Nephron (organoid): Measurements from ENCODE around the gene SMIM33.
"Not testable (repeated sequence)": the region's sequence is repeated elsewhere in the genome, so short reads cannot be mapped to it uniquely, and the experiment has no call there.

Experiments used
- H3K27ac Mint-ChIP-seq, 3 experiments: 2 replicates each; pipeline ENCODE4 v1.8.0; 2020; ENCODE audit warnings: mixed read lengths in 3 of 3, mild to moderate bottlenecking in 2 of 3, moderate library complexity in 1 of 3
- H3K27me3 Mint-ChIP-seq: 2 replicates; pipeline ENCODE4 v1.8.0; 2021; ENCODE audit warnings: low read depth, mild to moderate bottlenecking, moderate library complexity, mixed read lengths
- H3K36me3 Mint-ChIP-seq: 2 replicates; pipeline ENCODE4 v1.8.0; 2020; ENCODE audit warnings: low read depth, mixed read lengths
- H3K4me1 Mint-ChIP-seq: 2 replicates; pipeline ENCODE4 v1.8.0; 2020; ENCODE audit warnings: mixed read lengths
- H3K4me3 Mint-ChIP-seq, 3 experiments: 2 replicates each; pipeline ENCODE4 v1.8.0; 2020; ENCODE audit warnings: mild to moderate bottlenecking in 3 of 3, mixed read lengths in 3 of 3, moderate library complexity in 2 of 3
- H3K9me3 Mint-ChIP-seq: 2 replicates; pipeline ENCODE4 v1.8.0; 2020; ENCODE audit warnings: mixed read lengths
- CTCF ChIP-seq, 3 experiments: fragments of 200-600 bp; sonication (generic); IDR thresholded peaks; one replicate each; pipeline ENCODE4 v1.5.0; 2021; ENCODE audit warnings: antibody characterized with exemption in 3 of 3; ENCODE audit not compliant: unreplicated experiment in 3 of 3

Gene SMIM33

GRCh38 chr5:139431706-139432105 is 39.1 kb upstream of the SMIM33 start:
- H3K9me3 Mint-ChIP-seq, result no peaks in the 10 kb centered on the region
- peaks cover 42% of the 10 kb centered on the region for H3K36me3 Mint-ChIP-seq
- no peaks in the 10 kb centered on the region for H3K27me3 Mint-ChIP-seq
- H3K4me3 Mint-ChIP-seq, result no peak overlapping the region
- TF ChIP-seq CTCF (IDR thresholded peaks at IDR 0.05; ENCODE audit: unreplicated experiment in 3 of 3), result no peak
- no peak overlapping the region for H3K27ac Mint-ChIP-seq
- H3K4me1 Mint-ChIP-seq, result no peaks in the 10 kb centered on the region

- TF ChIP-seq CTCF (IDR thresholded peaks at IDR 0.05; ENCODE audit: unreplicated experiment in 3 of 3), result no peak
- peaks cover 20% of the 10 kb centered on the region for H3K36me3 Mint-ChIP-seq
- no peak overlapping the region for H3K4me3 Mint-ChIP-seq
Measured at GRCh38 chr5:139435676-139436075, 35.1 kb upstream of the SMIM33 start.

DNA sequence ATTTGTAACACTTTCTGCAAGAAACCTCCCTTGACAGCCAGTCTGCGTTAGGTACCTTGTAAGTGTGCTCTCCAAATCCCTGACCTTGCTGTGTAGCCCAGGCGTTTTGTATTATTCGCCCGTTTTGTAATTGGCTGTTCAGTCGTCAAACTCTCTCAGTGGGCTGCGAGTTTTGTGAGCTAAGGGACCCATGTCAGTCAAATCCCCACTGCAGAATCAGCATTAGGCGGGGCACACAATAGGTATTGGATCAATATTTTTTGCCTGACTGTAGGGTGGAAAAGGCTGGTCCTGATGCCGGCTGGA is 32.1 kb upstream of the SMIM33 start:
- Mint-ChIP-seq H3K36me3 (peaks cover 14% of the 10 kb centered on the region), H3K4me1 (peaks cover 25% of the 10 kb centered on the region), H3K27me3 (peaks cover 6% of the 10 kb centered on the region), H3K27ac (peak overlapping the region; percentile 9 to 94 (median 79)), H3K4me3 (peak overlapping the region; percentile 94 to 99 (median 97)), H3K9me3 (no peaks in the 10 kb centered on the region)
- TF ChIP-seq CTCF (IDR thresholded peaks at IDR 0.05; ENCODE audit: unreplicated experiment in 3 of 3), result no peak

More at GRCh38 chr5:139435676-139436075, 35.1 kb upstream of the SMIM33 start:
- no peak overlapping the region for H3K27ac Mint-ChIP-seq
- no peaks in the 10 kb centered on the region for H3K9me3 Mint-ChIP-seq
- peaks cover 15% of the 10 kb centered on the region for H3K4me1 Mint-ChIP-seq
- H3K27me3 Mint-ChIP-seq, result peaks cover 3% of the 10 kb centered on the region

- no peaks in the 10 kb centered on the region for H3K9me3 Mint-ChIP-seq
- peak within 1 kb of the TSS; percentile 94 to 99 (median 97) for H3K4me3 Mint-ChIP-seq
- peaks cover 6% of the 10 kb centered on the region for H3K27me3 Mint-ChIP-seq
- peaks cover 14% of the 10 kb centered on the region for H3K36me3 Mint-ChIP-seq
- peak within 1 kb of the TSS; percentile 79 to 94 (median 90) for H3K27ac Mint-ChIP-seq
- TF ChIP-seq CTCF (IDR thresholded peaks at IDR 0.05; ENCODE audit: unreplicated experiment in 3 of 3), result no peak
- H3K4me1 Mint-ChIP-seq, result peaks cover 31% of the 10 kb centered on the region
Measured at GRCh38 chr5:139439013-139439903, 31.5 kb upstream of the SMIM33 start, which contains the start of gene DNAJC18. Gene DNAJC18 (minus strand): TSS chr5:139439525. CDS start chr5:139439445, 80 bp downstream.

GRCh38 chr5:139440416-139440815 is 30.4 kb upstream of the SMIM33 start:
- Mint-ChIP-seq H3K4me1 (peaks cover 35% of the 10 kb centered on the region), H3K27ac (peak overlapping the region in 1 of 3 experiments; percentile 5), H3K4me3 (peak overlapping the region in 2 of 3 experiments; percentile 94 to 97)
- not testable (repeated sequence) for H3K36me3 Mint-ChIP-seq, H3K9me3 Mint-ChIP-seq, H3K27me3 Mint-ChIP-seq

GRCh38 chr5:139443831-139444453 is 26.9 kb upstream of the SMIM33 start:
- TF ChIP-seq CTCF (IDR thresholded peaks at IDR 0.05; ENCODE audit: unreplicated experiment in 3 of 3), result no peak
- no peaks in the 10 kb centered on the region for H3K36me3 Mint-ChIP-seq
- H3K4me3 Mint-ChIP-seq, result peak overlapping the region in 1 of 3 experiments; percentile 37
- H3K27me3 Mint-ChIP-seq, result peaks cover 6% of the 10 kb centered on the region
- peak overlapping the region; percentile 50 to 80 (median 65) for H3K27ac Mint-ChIP-seq
- no peaks in the 10 kb centered on the region for H3K9me3 Mint-ChIP-seq
- peaks cover 42% of the 10 kb centered on the region for H3K4me1 Mint-ChIP-seq
